GM21423 (cell line): ENCODE data around the gene TANC2.

Source experiments
- ATAC-seq: cut with Tn5 transposase; IDR thresholded peaks from one replicate; pipeline ENCODE4 v1.9.1; 2021; ENCODE audit warnings: mild to moderate bottlenecking, moderate library complexity; ENCODE audit not compliant: unreplicated experiment

Gene TANC2

DNA sequence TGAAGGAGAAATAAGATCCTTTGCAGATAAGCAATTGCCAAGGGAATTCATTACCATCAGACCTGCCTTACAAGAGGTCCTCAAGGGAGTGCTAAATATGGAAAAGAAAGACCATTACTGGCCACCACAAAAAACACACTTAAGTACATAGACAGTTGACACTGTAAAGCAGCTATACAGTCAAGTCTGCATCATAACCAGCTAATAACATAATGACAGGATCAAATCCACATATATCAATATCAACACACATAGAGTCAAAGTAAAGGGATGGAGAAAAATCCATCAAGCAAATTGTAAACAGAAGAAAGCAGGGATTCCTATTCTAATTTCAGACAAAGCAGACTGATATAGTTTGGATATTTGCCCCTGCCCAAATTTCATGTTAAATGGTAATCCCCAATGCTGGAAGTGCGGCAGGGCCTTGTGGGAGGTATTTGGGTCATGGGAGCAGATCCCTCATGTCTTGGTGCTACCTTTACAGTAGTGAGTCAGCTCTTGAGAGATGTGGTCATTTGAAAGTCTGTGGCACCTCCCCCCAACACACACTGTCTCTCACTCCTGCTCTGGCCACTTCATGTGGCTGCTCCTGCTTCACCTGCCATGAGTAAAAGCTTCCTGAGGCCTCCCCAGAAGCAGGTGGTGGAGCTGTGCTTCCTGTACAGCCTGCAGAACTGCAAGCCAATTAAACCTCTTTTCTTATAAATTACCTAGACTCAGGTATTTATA is 32.8 kb downstream of the TANC2 start:
- no peak for ATAC-seq

DNA sequence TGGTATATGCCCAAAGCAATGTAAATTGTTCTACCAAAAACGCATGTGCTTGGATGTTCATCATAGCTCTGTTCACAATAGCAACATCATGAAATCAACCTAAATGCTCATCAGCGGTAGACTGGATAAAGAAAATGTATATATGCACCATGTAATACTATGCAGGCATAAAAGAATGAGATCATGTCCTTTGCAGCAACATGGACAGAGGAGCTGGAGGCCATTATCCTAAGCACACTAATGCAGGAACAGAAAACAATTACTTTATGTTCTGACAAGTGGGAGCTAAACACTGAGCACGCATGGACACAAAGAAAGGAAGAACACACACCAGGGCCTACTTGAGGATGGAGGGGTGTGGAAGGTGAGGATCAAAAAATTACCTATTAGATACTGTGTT is 33.7 kb downstream of the TANC2 start:
- no peak for ATAC-seq

DNA sequence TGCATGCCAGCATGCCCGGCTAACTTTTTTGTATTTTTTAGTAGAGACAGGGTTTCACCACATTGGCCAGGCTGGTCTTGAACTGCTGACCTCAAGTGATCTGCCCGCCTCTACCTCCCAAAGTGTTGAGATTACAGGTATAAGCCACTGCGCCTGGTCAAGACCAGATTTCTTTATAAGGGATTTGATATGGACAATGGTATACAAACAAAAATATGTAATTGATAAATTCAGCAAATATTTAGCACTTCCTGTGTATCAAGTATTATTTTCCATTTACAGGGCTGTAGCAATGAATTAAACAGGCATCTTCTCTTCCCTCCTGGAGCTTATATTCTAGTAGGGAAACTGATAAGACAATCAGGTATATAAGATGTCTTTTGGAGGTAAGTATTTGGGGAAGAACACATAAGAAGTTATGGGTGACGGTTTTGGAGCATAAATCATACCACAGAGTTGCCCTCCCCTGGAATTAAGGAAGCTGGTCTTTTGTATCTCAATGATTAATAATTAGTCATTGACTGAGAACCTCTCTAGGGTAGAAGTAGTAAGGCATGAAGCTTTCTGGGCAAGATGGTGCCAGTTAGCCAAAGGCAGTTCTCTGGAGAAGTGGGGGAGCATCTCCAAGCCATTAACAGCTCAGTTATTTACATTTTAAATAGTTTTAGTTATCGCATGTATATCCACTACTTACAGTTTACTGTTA is 35.8 kb downstream of the TANC2 start:
- ATAC-seq: no peak

DNA sequence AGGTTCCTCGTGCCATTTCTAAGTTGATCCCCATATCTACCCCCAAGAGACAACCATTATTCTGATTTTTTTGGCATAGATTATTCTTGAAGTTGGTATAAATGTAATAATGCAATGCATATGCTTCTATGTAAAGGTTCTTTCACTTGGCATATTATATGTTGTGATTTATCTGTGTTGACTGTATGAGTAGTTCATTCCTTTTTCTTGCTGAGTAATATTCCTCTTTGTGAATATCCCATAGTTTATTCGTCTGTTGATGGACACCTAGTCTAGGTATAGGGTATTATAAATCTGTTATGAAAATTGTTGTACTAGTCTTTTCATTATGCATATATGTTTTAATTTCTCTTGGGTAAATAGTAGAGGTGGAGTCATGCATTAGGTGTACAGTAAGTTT is 36.6 kb downstream of the TANC2 start:
- no peak for ATAC-seq

DNA sequence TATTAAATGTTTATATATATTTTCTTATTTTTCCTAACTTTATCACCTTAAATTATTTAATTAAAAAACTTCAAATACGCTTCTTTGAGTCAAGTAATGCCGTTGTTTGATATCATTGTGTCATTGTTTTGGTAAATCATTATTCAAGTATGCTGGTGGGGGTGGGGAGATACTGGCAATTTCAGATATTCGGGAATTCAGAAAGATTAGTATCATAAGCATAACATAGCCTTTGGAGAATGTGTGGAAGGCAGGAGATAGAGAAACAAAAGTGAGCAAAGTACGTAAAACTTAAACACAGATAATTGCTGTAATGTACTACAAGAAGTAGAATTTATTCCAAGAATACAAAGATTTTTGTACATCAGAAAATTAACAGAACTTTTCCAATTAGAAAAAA is 49.8 kb downstream of the TANC2 start:
- ATAC-seq: no peak
